ENCODE data around the gene PGLYRP4.
"Not testable (repeated sequence)": the region's sequence is repeated elsewhere in the genome, so short reads cannot be mapped to it uniquely, and the experiment has no call there.

The PGLYRP4 gene

GRCh38 chr1:153355445-153356071 lies 6.9 kb upstream of the PGLYRP4 start:
- DNase-seq: peak; percentile 90

GRCh38 chr1:153354515-153355193 lies 6.0 kb upstream of the PGLYRP4 start:
- DNase-seq: no peak

- peak; percentile 72 for DNase-seq
Observed at GRCh38 chr1:153353226-153353947, 4.7 kb upstream of the PGLYRP4 start.

GRCh38 chr1:153352523-153352922 lies 3.9 kb upstream of the PGLYRP4 start:
- peak; percentile 92 for DNase-seq

GRCh38 chr1:153350321-153350957 lies 1.8 kb upstream of the PGLYRP4 start:
- no peak for DNase-seq

- DNase-seq: no peak
Observed at GRCh38 chr1:153349363-153350320, 1.0 kb upstream of the PGLYRP4 start.

GRCh38 chr1:153347856-153348255 lies 785 bp downstream of the PGLYRP4 start:
- DNase-seq: no peak

GRCh38 chr1:153347049-153347448 lies 1.6 kb downstream of the PGLYRP4 start:
- not testable (repeated sequence) for DNase-seq

- DNase-seq: no peak
Observed at GRCh38 chr1:153346077-153346723, 2.4 kb downstream of the PGLYRP4 start.

- DNase-seq: no peak
Observed at GRCh38 chr1:153345187-153346076, 3.2 kb downstream of the PGLYRP4 start.

GRCh38 chr1:153344718-153345025 lies 4.0 kb downstream of the PGLYRP4 start:
- no peak for DNase-seq

- no peak for DNase-seq
Observed at GRCh38 chr1:153343811-153344717, 4.6 kb downstream of the PGLYRP4 start.

- DNase-seq: no peak
Observed at GRCh38 chr1:153343040-153343681, 5.5 kb downstream of the PGLYRP4 start.

GRCh38 chr1:153342178-153342577 lies 6.5 kb downstream of the PGLYRP4 start:
- no peak for DNase-seq

GRCh38 chr1:153341431-153341934 lies 7.2 kb downstream of the PGLYRP4 start:
- no peak for DNase-seq

- DNase-seq: no peak
Observed at GRCh38 chr1:153340356-153340755, 8.3 kb downstream of the PGLYRP4 start.

GRCh38 chr1:153339802-153340201 lies 8.8 kb downstream of the PGLYRP4 start:
- no peak for DNase-seq

- no peak for DNase-seq
Observed at GRCh38 chr1:153337980-153338853, 10.4 kb downstream of the PGLYRP4 start.

Data from NCI-H82 (cell line).